CD4-positive, alpha-beta memory T cell (primary cell): ENCODE data around the gene CBX1. TPM values are rescaled to one million over a fixed set of nuclear protein-coding genes. Genes with fewer than 3 reads are reported as not detected.

Source experiments
- CTCF ChIA-PET: fragments of 350-600 bp; sonication (Branson Sonifier 250); formaldehyde crosslinking; loops from one replicate; lab custom pipeline; 2021; ENCODE audit warnings: inconsistent platforms; ENCODE audit not compliant: partially characterized antibody; lab: Charles Lee
- POLR2A ChIA-PET: fragments of 350-600 bp; sonication (Branson Sonifier 250); formaldehyde crosslinking; loops from one replicate; lab custom pipeline; 2021; ENCODE audit not compliant: partially characterized antibody; lab: Charles Lee
- DNase-seq, 5 donors: peaks; one replicate each; pipeline versions ENCODE4 v3.0.0 to v3.0.0-alpha.2; 2020 to 2022; ENCODE audit warnings: mixed read lengths in 1 of 5
- H3K27ac ChIP-seq: one replicate; pipeline ENCODE4 v1.7.0; 2013; ENCODE audit warnings: low read depth, low read length
- H3K27me3 ChIP-seq: 2 replicates; pipeline ENCODE4 v1.7.0; 2013; ENCODE audit warnings: mild to moderate bottlenecking, low read length, moderate library complexity; ENCODE audit not compliant: insufficient read depth
- H3K36me3 ChIP-seq: 2 replicates; pipeline ENCODE4 v1.7.0; 2013; ENCODE audit warnings: mild to moderate bottlenecking, low read length, moderate library complexity; ENCODE audit not compliant: insufficient read depth
- H3K4me1 ChIP-seq: 2 replicates; pipeline ENCODE4 v1.7.0; 2013; ENCODE audit warnings: mild to moderate bottlenecking, low read length, moderate library complexity; ENCODE audit not compliant: insufficient read depth
- H3K4me3 ChIP-seq, 2 donors: one replicate each; pipeline ENCODE4 v1.7.0; 2013; ENCODE audit warnings: low read length in 2 of 2, mild to moderate bottlenecking in 1 of 2
- H3K9me3 ChIP-seq, 2 donors: one replicate each; pipeline ENCODE4 v1.7.0; 2013; ENCODE audit warnings: low read length in 2 of 2, control low read depth in 1 of 2; ENCODE audit not compliant: control insufficient read depth in 1 of 2
- H3K27ac Mint-ChIP-seq, 7 donors: one replicate each; pipeline ENCODE4 v1.8.0; 2020 to 2021; ENCODE audit warnings: mixed read lengths in 7 of 7, mild to moderate bottlenecking in 6 of 7, inconsistent platforms in 3 of 7, moderate library complexity in 3 of 7
- H3K27me3 Mint-ChIP-seq, 2 donors: one replicate each; pipeline ENCODE4 v1.8.0; 2020 to 2021; ENCODE audit warnings: mixed read lengths in 2 of 2
- H3K36me3 Mint-ChIP-seq, 2 donors: one replicate each; pipeline ENCODE4 v1.8.0; 2020 to 2021; ENCODE audit warnings: mixed read lengths in 2 of 2, inconsistent platforms in 1 of 2, mild to moderate bottlenecking in 1 of 2
- H3K4me1 Mint-ChIP-seq, 4 donors: one replicate each; pipeline ENCODE4 v1.8.0; 2020 to 2021; ENCODE audit warnings: mixed read lengths in 4 of 4, mild to moderate bottlenecking in 1 of 4
- H3K4me3 Mint-ChIP-seq, 8 donors: one replicate each; pipeline ENCODE4 v1.8.0; 2020 to 2021; ENCODE audit warnings: mixed read lengths in 8 of 8, mild to moderate bottlenecking in 7 of 8, moderate library complexity in 6 of 8, inconsistent platforms in 3 of 8
- H3K9me3 Mint-ChIP-seq, 8 donors: one replicate each; pipeline ENCODE4 v1.8.0; 2020 to 2021; ENCODE audit warnings: mixed read lengths in 8 of 8, mild to moderate bottlenecking in 5 of 8, inconsistent platforms in 3 of 8, moderate library complexity in 1 of 8
- intact Hi-C: fragments of 100-400 bp; cut with micrococcal nuclease; formaldehyde crosslinking; loops from one replicate; pipeline ENCODE4 v1.15.1; 2023
- polyA plus RNA-seq, 2 donors: library from polyadenylated mRNA; unstranded; fragments of 300-500 nt; fragmentation: Illumina TruSeq; gene quantifications; one replicate each; pipeline ENCODE4 v1.2.3, GENCODE V29; 2021
- total RNA-seq, 2 experiments: library from RNA; stranded (reverse); gene quantifications; one replicate each; pipeline ENCODE4 v1.2.3, GENCODE V29; 2021

The CBX1 gene
- total and polyA plus RNA-seq, 4 experiments from 2014 or later = 10.1 to 37.1 (median 26.9) TPM

DNA sequence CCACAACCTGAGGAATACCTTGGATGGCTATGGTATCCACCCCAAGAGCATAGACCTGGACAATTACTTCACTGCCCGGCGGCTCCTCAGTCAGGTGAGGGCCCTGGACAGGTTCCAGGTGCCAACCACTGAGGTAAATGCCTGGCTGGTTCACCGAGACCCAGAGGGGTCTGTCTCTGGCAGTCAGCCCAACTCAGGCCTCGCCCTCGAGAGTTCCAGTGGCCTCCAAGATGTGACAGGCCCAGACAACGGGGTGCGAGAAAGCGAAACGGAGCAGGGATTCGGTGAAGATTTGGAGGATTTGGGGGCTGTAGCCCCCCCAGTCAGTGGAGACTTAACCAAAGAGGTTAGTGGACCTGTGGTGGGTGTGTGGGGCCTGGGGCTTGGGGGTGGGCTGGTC lies 50.0 kb downstream of the CBX1 start:
- H3K4me1 Mint-ChIP-seq = peaks cover 40 to 85% (median 59%) of the 10 kb centered on the region in 4 donors
- H3K36me3 ChIP-seq = peaks cover 48% of the 10 kb centered on the region
- CTCF ChIA-PET = interaction anchor here (3.2 to 4.9 kb wide), 2 partner anchors 15 to 25 kb away, joined by 15 to 40 read pairs; no protein-coding TSS in a partner anchor

GRCh38 chr17:48048384-48049126 lies 52.7 kb downstream of the CBX1 start:
- peak overlapping the region; percentile 86 to 88 for H3K4me3 ChIP-seq
- peaks cover 61% of the 10 kb centered on the region for H3K4me1 ChIP-seq
- H3K36me3 ChIP-seq = peaks cover 32% of the 10 kb centered on the region
- peak overlapping the region; percentile 76 for H3K27ac ChIP-seq
- H3K4me3 Mint-ChIP-seq = peak overlapping the region; percentile 94 to 99 (median 96)
- no peaks in the 10 kb centered on the region for H3K9me3 ChIP-seq
- intact Hi-C loops = loop anchor here (1.0 to 5.0 kb wide), 7 partner anchors 11 to 1144 kb away; partner anchors contain the start of genes ATP5MC1, CDK5RAP3, COPZ2 and SNX11
- peaks cover 0 to 3% (median 0%) of the 10 kb centered on the region in 8 donors for H3K9me3 Mint-ChIP-seq
- POLR2A ChIA-PET = interaction anchor here (0.6 to 3.7 kb wide), 19 partner anchors 9 to 844 kb away, joined by 3 to 52 read pairs (median 5); partner anchors contain the start of genes ATP5MC1, CBX1, CDK5RAP3 and COPZ2
- peaks cover 30 to 76% (median 53%) of the 10 kb centered on the region in 4 donors for H3K4me1 Mint-ChIP-seq
- DNase-seq = peak; percentile 31 to 48 (median 39)
- peaks cover 16 to 38% of the 10 kb centered on the region in 2 donors for H3K36me3 Mint-ChIP-seq
- H3K27me3 Mint-ChIP-seq = no peaks in the 10 kb centered on the region
- peak overlapping the region; percentile 94 to 99 (median 99) for H3K27ac Mint-ChIP-seq
- H3K27me3 ChIP-seq = no peaks in the 10 kb centered on the region
- CTCF ChIA-PET = interaction anchor here (1.4 to 4.9 kb wide), 9 partner anchors 12 to 85 kb away, joined by 5 to 40 read pairs (median 6); no protein-coding TSS in a partner anchor

More for the DNA sequence above, 50.0 kb downstream of the CBX1 start:
- no peaks in the 10 kb centered on the region for H3K27me3 ChIP-seq
- POLR2A ChIA-PET = no interaction called here
- Mint-ChIP-seq H3K4me3 (peak overlapping the region in 2 of 8 donors; percentile 21 to 31), H3K36me3 (peaks cover 27 to 53% of the 10 kb centered on the region in 2 donors), H3K27me3 (no peaks in the 10 kb centered on the region), H3K27ac (peak overlapping the region in 3 of 7 donors; percentile 41 to 78 (median 66)), H3K9me3 (peaks cover 0 to 2% (median 0%) of the 10 kb centered on the region in 8 donors)
- peaks cover 67% of the 10 kb centered on the region for H3K4me1 ChIP-seq
- H3K9me3 ChIP-seq = no peaks in the 10 kb centered on the region
- intact Hi-C loops = no loop called here
- H3K4me3 ChIP-seq = no peak overlapping the region
- no peak for DNase-seq
- H3K27ac ChIP-seq = no peak overlapping the region

DNA sequence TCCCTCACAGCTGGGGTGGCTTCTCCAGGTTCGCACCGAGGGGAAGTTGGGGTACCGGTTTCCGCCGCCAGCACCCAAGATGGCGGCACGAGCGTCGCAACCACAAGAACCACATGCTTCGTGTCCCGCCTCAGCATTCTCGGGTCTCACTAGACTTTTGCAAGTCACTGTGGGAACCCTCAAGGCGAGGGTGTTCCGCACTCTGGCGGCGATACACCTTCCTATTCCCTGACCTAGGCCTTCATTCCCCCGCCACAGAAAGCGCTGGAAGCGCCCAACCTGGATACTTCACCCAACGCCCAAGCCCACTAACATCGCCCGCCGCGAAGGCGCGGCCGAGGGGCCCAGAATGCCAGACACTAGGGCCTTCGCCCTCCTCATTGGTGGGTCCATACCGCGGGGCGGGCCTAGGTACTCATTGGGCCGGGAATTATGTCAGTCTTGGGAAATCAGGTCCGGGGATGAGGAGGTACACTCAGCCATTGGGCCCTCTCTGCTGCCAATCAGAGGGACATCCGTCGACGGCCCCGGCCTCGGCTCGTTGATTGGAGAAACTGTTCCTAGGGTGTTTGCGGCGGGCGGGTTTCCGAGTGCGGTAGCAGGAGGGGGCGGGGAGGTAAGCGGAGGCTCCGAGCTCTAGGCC lies 53.4 kb downstream of the CBX1 start, which contains the start of gene NFE2L1:
TSS of gene NFE2L1 (plus strand) at position 619 of the 643 bp plus-strand sequence. CDS start 2,760 bp downstream, outside the sequence.
- Mint-ChIP-seq H3K4me3 (peak within 1 kb of the TSS; percentile 94 to 99 (median 96)), H3K9me3 (peaks cover 0 to 3% (median 0%) of the 10 kb centered on the region in 8 donors), H3K4me1 (peaks cover 29 to 69% (median 49%) of the 10 kb centered on the region in 4 donors), H3K36me3 (peaks cover 16 to 32% of the 10 kb centered on the region in 2 donors), H3K27ac (peak within 1 kb of the TSS; percentile 94 to 99 (median 99)), H3K27me3 (no peaks in the 10 kb centered on the region)
- H3K27me3 ChIP-seq = no peaks in the 10 kb centered on the region
- peaks cover 25% of the 10 kb centered on the region for H3K36me3 ChIP-seq
- POLR2A ChIA-PET = interaction anchor here (1.0 to 3.7 kb wide), 17 partner anchors 10 to 845 kb away, joined by 3 to 52 read pairs (median 4); partner anchors contain the start of genes ATP5MC1, CBX1, CDK5RAP3 and COPZ2
- H3K4me1 ChIP-seq = peaks cover 54% of the 10 kb centered on the region
- CTCF ChIA-PET = interaction anchor here (1.2 to 4.9 kb wide), 9 partner anchors 11 to 98 kb away, joined by 3 to 40 read pairs (median 6); no protein-coding TSS in a partner anchor
- no peaks in the 10 kb centered on the region for H3K9me3 ChIP-seq
- peak within 1 kb of the TSS; percentile 76 for H3K27ac ChIP-seq
- intact Hi-C loops = loop anchor here (1.0 to 5.0 kb wide), 7 partner anchors 11 to 1144 kb away; partner anchors contain the start of genes ATP5MC1, CDK5RAP3, COPZ2 and SNX11
- DNase-seq = peak; percentile 98 to 100 (median 98)
- peak within 1 kb of the TSS; percentile 86 to 88 for H3K4me3 ChIP-seq

DNA sequence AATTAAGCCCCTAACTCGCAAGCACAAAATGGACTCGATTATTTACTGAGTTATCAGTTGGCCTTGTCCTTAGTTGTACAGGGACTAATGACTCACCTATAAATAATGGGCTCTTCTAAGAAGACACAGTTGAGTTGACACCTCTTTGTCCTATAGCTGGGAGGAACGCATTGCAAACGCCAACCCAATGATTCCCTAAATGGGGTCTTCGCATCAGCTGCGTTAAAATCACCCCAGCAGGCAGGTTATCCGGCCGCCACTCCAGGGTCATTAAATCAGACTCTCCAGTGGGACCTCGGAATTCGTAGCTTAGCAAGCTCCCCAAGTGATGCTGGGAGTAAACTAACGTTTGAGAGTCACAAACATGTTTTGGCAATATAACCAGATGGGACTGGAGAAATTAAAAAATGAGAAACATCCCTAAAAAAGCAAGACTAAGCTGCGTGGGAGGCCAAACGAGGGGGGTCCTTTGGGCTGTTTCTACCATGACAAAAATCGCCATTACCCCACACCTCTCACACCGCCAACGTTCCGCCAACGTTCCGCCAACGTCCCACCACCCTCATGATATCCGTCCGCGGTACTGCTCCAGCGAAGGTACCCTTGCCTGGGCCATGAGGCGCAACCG lies 54.1 kb downstream of the CBX1 start:
- Mint-ChIP-seq H3K27ac (peak overlapping the region; percentile 94 to 99 (median 99)), H3K36me3 (peaks cover 11 to 26% of the 10 kb centered on the region in 2 donors), H3K4me1 (peaks cover 25 to 63% (median 44%) of the 10 kb centered on the region in 4 donors), H3K4me3 (peak overlapping the region; percentile 94 to 99 (median 96)), H3K9me3 (peaks cover 0 to 3% (median 0%) of the 10 kb centered on the region in 8 donors), H3K27me3 (no peaks in the 10 kb centered on the region)
- no peaks in the 10 kb centered on the region for H3K27me3 ChIP-seq
- H3K36me3 ChIP-seq = peaks cover 18% of the 10 kb centered on the region
- ChIA-PET CTCF (interaction anchor here (1.2 to 4.9 kb wide), 9 partner anchors 11 to 366 kb away, joined by 3 to 40 read pairs (median 5); no protein-coding TSS in a partner anchor), POLR2A (interaction anchor here (0.7 to 3.7 kb wide), 14 partner anchors 10 to 845 kb away, joined by 3 to 52 read pairs (median 4); partner anchors contain the start of genes ATP5MC1, CBX1, CDK5RAP3 and COPZ2)
- DNase-seq = no peak
- H3K4me1 ChIP-seq = peaks cover 47% of the 10 kb centered on the region
- no peaks in the 10 kb centered on the region for H3K9me3 ChIP-seq
- H3K27ac ChIP-seq = peak overlapping the region; percentile 76
- intact Hi-C loops = loop anchor here (5.0 kb wide), 2 partner anchors 845 to 1145 kb away; partner anchors contain the start of gene ATP5MC1
- peak overlapping the region; percentile 63 to 86 for H3K4me3 ChIP-seq

- Histone ChIP-seq H3K27ac (no peak overlapping the region), H3K36me3 (peaks cover 10% of the 10 kb centered on the region), H3K9me3 (no peaks in the 10 kb centered on the region), H3K4me3 (no peak overlapping the region), H3K4me1 (peaks cover 38% of the 10 kb centered on the region), H3K27me3 (no peaks in the 10 kb centered on the region)
- DNase-seq = no peak
- Mint-ChIP-seq H3K9me3 (peaks cover 0 to 3% (median 0%) of the 10 kb centered on the region in 8 donors), H3K36me3 (peaks cover 5 to 19% of the 10 kb centered on the region in 2 donors), H3K4me1 (peaks cover 18 to 53% (median 37%) of the 10 kb centered on the region in 4 donors), H3K27me3 (peaks cover 0 to under 1% of the 10 kb centered on the region in 2 donors), H3K4me3 (peak overlapping the region in 4 of 8 donors; percentile 25 to 99 (median 94)), H3K27ac (peak overlapping the region in 3 of 7 donors; percentile 36 to 94 (median 50))
- ChIA-PET CTCF (interaction anchor here (1.3 to 4.9 kb wide), 6 partner anchors 10 to 367 kb away, joined by 3 to 40 read pairs (median 18); no protein-coding TSS in a partner anchor), POLR2A (interaction anchor here (2.4 to 3.7 kb wide), 3 partner anchors 9 to 61 kb away, joined by 23 to 52 read pairs (median 31); partner anchors contain the start of genes COPZ2 and SNX11)
- intact Hi-C loops = loop anchor here (5.0 kb wide), 2 partner anchors 846 to 1146 kb away; partner anchors contain the start of gene ATP5MC1
Observed at GRCh38 chr17:48046296-48046695, 55.0 kb downstream of the CBX1 start.
